Osteoblast (primary cell): ENCODE results near the gene SH3BP5. TPM values are rescaled to one million over a fixed set of nuclear protein-coding genes. Genes with fewer than 3 reads are reported as not detected.

ENCODE experiments used
- DNase-seq: peaks from one replicate; pipeline ENCODE4 v3.0.0; 2011; ENCODE audit warnings: low spot score, mixed read lengths; ENCODE audit not compliant: insufficient read length; ENCODE audit errors: missing footprints
- H2AFZ ChIP-seq: 2 replicates; pipeline ENCODE4 v1.6.0; 2011; ENCODE audit warnings: mild to moderate bottlenecking, low read length
- H3K27ac ChIP-seq: 2 replicates; pipeline ENCODE4 v1.5.1; 2011; ENCODE audit warnings: mild to moderate bottlenecking, low read depth, low read length, moderate library complexity
- H3K27me3 ChIP-seq: 2 replicates; pipeline ENCODE4 v1.6.0; 2012; ENCODE audit warnings: mild to moderate bottlenecking, control low read depth, inconsistent platforms, low read length, moderate library complexity; ENCODE audit not compliant: insufficient read depth
- H3K36me3 ChIP-seq: 2 replicates; pipeline ENCODE4 v1.5.1; 2011; ENCODE audit warnings: mild to moderate bottlenecking, low read length, control low read depth, moderate library complexity; ENCODE audit not compliant: insufficient read depth
- H3K4me1 ChIP-seq: 2 replicates; pipeline ENCODE4 v1.5.1; 2011; ENCODE audit warnings: mild to moderate bottlenecking, low read length, control low read depth, moderate library complexity; ENCODE audit not compliant: insufficient read depth
- H3K4me2 ChIP-seq: 2 replicates; pipeline ENCODE4 v1.6.0; 2011; ENCODE audit warnings: mild to moderate bottlenecking, low read length; ENCODE audit not compliant: insufficient read depth
- H3K4me3 ChIP-seq: fragments of 200-600 bp; sonication (generic); 3 replicates; pipeline ENCODE4 v1.5.1; 2012; ENCODE audit warnings: mild to moderate bottlenecking, low read length, inconsistent platforms; ENCODE audit not compliant: insufficient read depth
- H3K79me2 ChIP-seq: 2 replicates; pipeline ENCODE4 v1.6.0; 2012; ENCODE audit warnings: mild to moderate bottlenecking, low read length, control low read depth, inconsistent platforms; ENCODE audit not compliant: insufficient read depth
- H3K9me3 ChIP-seq: 2 replicates; pipeline ENCODE4 v1.5.1; 2011; ENCODE audit warnings: low read depth, low read length, control low read depth
- H4K20me1 ChIP-seq: 2 replicates; pipeline ENCODE4 v1.6.0; 2012; ENCODE audit warnings: mild to moderate bottlenecking, low read length, control low read depth; ENCODE audit not compliant: insufficient read depth
- CTCF ChIP-seq: IDR thresholded peaks from 2 replicates; pipeline ENCODE4 v1.5.1; 2011; ENCODE audit warnings: mild to moderate bottlenecking, low read depth, low read length, moderate library complexity; ENCODE audit errors: extremely low read depth
- total RNA-seq: library from RNA; depleted of rRNA; stranded (reverse); fragments of >200 nt; gene quantifications from 2 replicates; pipeline ENCODE4 v1.2.3, GENCODE V29; 2012

The SH3BP5 gene
- total RNA-seq, 1 donor, result 67.3 TPM

DNA sequence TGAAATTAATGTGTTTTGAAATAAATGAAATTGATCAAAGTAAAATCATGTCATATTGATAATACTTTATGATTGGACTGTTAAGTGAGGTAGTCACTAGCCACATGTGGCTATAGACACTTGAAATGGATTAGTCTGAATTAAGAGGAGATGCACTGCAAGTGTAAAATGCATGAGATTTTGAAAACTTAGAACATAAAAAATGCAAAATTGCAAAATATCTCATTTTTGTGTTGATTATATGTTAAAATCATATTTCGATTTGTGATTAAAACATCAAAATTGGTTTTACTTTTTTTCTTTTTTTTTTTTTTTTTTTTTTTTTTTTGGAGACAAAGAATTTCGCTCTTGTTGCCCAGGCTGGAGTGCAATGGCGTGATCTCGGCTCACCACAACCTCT, 103.1 kb downstream of the SH3BP5 start:
- Histone ChIP-seq H3K4me1 (no peaks in the 10 kb centered on the region), H2AFZ (no peak overlapping the region), H3K27ac (no peak overlapping the region), H3K4me3 (no peak overlapping the region), H3K36me3 (peaks cover 60% of the 10 kb centered on the region), H3K27me3 (no peaks in the 10 kb centered on the region), H3K9me3 (no peaks in the 10 kb centered on the region), H4K20me1 (no peaks in the 10 kb centered on the region), H3K4me2 (no peak overlapping the region), H3K79me2 (no peaks in the 10 kb centered on the region)
- DNase-seq, result no peak
- TF ChIP-seq CTCF, result no peak

GRCh38 chr3:15228147-15228546, 104.2 kb downstream of the SH3BP5 start:
- peaks cover 62% of the 10 kb centered on the region for H3K36me3 ChIP-seq
- no peak for DNase-seq

GRCh38 chr3:15223685-15224572, 108.5 kb downstream of the SH3BP5 start:
- no peak overlapping the region for H3K4me2 ChIP-seq
- no peak overlapping the region for H3K27ac ChIP-seq
- no peak overlapping the region for H3K4me3 ChIP-seq
- TF ChIP-seq CTCF, result no peak
- no peaks in the 10 kb centered on the region for H3K9me3 ChIP-seq
- H4K20me1 ChIP-seq, result no peaks in the 10 kb centered on the region
- H3K36me3 ChIP-seq, result peaks cover 70% of the 10 kb centered on the region
- DNase-seq, result no peak
- H2AFZ ChIP-seq, result no peak overlapping the region
- H3K79me2 ChIP-seq, result peaks cover 4% of the 10 kb centered on the region
- no peaks in the 10 kb centered on the region for H3K4me1 ChIP-seq
- no peaks in the 10 kb centered on the region for H3K27me3 ChIP-seq

More at GRCh38 chr3:15228147-15228546, 104.2 kb downstream of the SH3BP5 start:
- H3K27me3 ChIP-seq, result no peaks in the 10 kb centered on the region
- H2AFZ ChIP-seq, result no peak overlapping the region
- H3K9me3 ChIP-seq, result no peaks in the 10 kb centered on the region
- H3K4me2 ChIP-seq, result no peak overlapping the region
- no peaks in the 10 kb centered on the region for H4K20me1 ChIP-seq
- H3K4me1 ChIP-seq, result no peaks in the 10 kb centered on the region
- H3K4me3 ChIP-seq, result no peak overlapping the region
- H3K79me2 ChIP-seq, result no peaks in the 10 kb centered on the region
- no peak for TF ChIP-seq CTCF
- no peak overlapping the region for H3K27ac ChIP-seq

GRCh38 chr3:15221574-15222217, 110.7 kb downstream of the SH3BP5 start:
- H3K4me3 ChIP-seq, result no peak overlapping the region
- TF ChIP-seq CTCF, result no peak
- no peaks in the 10 kb centered on the region for H4K20me1 ChIP-seq
- no peak overlapping the region for H3K4me2 ChIP-seq
- H3K9me3 ChIP-seq, result no peaks in the 10 kb centered on the region
- H2AFZ ChIP-seq, result no peak overlapping the region
- DNase-seq, result no peak
- H3K27ac ChIP-seq, result no peak overlapping the region
- H3K36me3 ChIP-seq, result peaks cover 75% of the 10 kb centered on the region
- H3K27me3 ChIP-seq, result no peaks in the 10 kb centered on the region
- H3K4me1 ChIP-seq, result no peaks in the 10 kb centered on the region
- peaks cover 6% of the 10 kb centered on the region for H3K79me2 ChIP-seq
